Activated effector memory CD4-positive, alpha-beta T cell treated with Interleukin-2 at 50 U/mL for 16 hours (primary cell): ENCODE results near the gene LIPN.
"Not testable (repeated sequence)": the region's sequence is repeated elsewhere in the genome, so short reads cannot be mapped to it uniquely, and the experiment has no call there.

Experiments
- DNase-seq: peaks from one replicate; pipeline ENCODE4 v3.0.0-alpha.2; 2020

Gene LIPN

GRCh38 chr10:88759366-88760101 is at the start of gene LIPN:
LIPN (plus strand) TSS chr10:88760020; CDS start chr10:88761406, 1,386 bp downstream.
- DNase-seq = no peak

GRCh38 chr10:88715517-88715916 is 44.3 kb upstream of the LIPN start:
- DNase-seq = no peak

DNA sequence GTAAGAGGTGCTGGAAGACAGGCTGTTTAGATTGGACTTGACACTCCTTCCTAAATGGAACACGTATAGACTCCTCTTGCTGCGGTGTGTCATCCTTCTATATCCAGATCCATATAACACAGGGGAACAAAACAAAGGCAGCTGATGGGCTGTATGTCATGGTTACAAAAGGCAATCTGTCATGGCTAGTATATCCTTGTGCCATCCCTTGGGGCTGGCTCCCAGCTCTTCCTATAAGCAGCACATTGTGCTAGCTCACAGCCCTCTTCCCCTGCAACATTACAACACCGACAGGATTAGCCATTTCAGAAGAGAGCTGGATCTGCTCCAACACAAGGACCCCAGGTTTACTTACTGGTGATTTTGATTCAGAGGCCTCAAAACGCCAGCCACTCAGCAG is 38.4 kb upstream of the LIPN start:
- no peak for DNase-seq

- no peak for DNase-seq
These were observed 34.0 kb upstream of the LIPN start for GRCh38 chr10:88725798-88726197.

- DNase-seq = no peak
These were observed 31.6 kb upstream of the LIPN start for GRCh38 chr10:88728107-88728763.

GRCh38 chr10:88730864-88731263 is 29.0 kb upstream of the LIPN start:
- no peak for DNase-seq

DNA sequence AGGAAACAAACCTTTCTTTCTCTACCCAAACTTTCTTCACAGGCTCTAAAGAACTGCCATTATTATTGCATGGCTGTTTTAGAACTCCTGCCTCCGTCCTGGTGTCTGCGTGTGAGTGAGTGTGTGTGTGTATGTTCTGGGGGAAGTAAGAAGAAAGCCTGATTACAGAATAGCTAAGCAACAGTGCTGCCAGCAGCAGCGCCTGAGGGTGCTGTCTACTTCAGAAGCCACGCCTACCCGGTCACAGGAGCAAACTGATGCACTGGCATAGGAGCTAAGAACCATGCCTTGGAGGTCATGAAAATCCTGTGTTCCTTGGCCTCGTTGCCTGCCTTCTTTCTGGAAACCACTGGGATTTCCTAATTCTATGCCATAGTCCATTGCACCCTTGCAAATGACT is 28.5 kb upstream of the LIPN start:
- DNase-seq = no peak

DNA sequence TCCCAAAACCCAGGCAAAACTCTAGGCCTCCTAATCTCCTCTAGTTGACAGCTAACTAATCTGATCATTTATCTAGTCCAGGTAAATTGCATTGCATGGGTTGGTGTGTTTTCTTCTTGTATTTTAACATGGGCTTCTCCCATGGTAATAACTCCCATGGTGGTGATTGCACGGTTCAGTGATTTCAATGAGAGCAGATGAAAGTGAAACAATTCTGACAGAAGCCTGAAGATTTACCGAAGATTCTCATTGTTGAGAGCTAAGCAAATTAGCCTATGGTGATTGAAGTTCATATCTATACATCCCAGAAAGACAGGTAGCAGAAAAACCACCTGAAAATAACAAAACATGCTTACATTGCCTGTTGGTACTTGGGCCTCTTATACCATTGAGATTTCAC is 26.6 kb upstream of the LIPN start:
- no peak for DNase-seq

- DNase-seq = no peak
These were observed 24.2 kb upstream of the LIPN start for GRCh38 chr10:88735661-88736060.

- not testable (repeated sequence) for DNase-seq
These were observed 17.9 kb upstream of the LIPN start for GRCh38 chr10:88741921-88742320.

- no peak for DNase-seq
These were observed 17.4 kb upstream of the LIPN start for GRCh38 chr10:88742448-88742847.

DNA sequence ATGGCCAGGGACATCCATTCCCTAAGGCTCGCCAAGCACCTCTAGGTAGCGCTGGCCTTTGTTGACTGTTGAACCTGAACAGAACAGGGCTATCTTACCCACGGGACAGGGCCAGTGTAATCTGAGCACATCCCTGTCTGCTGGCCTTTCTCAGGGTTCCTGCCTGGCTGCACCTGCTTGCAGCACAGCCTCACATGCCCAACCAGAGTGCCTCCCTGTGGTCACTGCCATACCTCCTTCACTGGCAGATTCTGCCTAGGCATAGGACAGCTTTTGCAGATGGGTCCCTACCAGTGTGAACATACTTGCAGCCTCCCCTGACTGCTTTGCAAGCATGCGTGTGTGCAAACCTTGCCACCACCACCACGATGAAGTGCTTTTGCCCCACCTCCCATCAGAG is 15.8 kb upstream of the LIPN start:
- no peak for DNase-seq

- DNase-seq = no peak
These were observed 14.2 kb upstream of the LIPN start for GRCh38 chr10:88745633-88746032.

DNA sequence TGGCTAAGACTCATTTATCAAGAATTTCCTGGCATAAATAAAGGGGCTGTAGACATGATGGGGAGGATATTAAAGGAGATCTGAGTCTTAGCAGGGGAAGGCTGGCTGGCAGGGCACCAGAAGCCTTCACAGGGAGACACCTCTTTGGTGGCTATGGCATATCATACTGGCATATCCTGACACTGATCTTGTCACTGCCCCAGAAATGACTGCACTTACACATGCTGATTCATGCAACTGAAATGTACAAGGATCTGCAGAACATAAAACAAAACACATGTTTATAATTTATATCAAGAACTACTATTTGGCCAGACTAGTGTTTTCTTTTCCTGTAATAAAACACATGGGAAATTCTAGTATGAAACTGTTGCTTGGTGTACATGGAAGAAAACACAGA is 5.5 kb upstream of the LIPN start:
- no peak for DNase-seq

GRCh38 chr10:88755753-88756152 is 4.1 kb upstream of the LIPN start:
- no peak for DNase-seq

DNA sequence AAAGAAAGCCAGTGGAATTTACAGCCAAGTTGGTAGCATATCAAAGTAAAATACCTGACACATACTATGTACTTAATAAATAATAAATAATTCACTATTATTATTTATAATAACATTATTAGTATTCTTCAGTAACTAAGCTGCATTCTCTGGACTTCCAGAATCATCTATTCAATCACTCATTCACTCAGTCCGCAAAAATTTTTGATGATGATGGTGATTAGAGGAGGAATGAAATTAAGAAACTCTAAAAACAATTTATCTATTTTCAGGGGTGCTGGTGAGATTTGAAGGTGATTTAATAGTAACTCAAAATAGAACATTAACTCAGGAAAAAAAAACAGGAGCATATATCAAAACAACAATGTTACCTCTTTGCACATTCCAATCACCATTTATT is 3.2 kb upstream of the LIPN start:
- DNase-seq = no peak

DNA sequence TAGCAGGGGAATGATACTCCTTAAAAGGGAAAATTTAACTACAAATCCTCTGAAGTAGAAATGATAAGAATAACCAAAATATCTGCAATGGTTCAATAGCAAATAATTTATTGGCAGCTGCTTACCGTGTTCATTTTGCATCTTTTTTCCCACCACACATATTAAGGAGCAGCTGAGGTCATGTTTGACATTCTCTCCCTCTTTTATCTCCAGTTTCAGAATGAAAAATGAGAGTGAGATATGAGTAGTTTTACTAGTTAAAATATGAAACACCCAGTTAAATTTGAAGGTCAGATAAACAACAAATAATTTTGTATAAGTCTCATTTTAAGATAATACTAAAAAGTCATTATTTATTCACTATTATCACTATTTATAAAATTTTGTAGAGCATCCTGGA is 3.1 kb downstream of the LIPN start:
- no peak for DNase-seq

DNA sequence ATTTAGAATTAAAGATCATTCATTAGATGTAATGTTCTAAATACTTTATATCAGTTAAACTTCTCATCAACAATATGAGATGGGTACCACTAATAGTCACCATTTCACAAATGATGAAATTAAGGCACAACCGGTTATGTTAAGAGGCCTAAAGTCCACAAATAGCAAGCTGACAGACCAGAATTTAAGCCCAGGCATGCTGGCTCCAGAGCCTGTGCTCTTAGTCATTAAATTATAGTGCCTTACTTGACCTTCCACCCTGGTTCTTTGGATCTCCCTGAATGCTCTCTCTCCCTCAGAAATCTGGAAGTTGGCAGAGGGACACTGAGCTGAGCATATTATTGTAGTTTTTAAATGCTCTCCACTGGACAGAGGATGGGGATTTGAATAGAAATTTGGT is 3.6 kb downstream of the LIPN start:
- no peak for DNase-seq

DNA sequence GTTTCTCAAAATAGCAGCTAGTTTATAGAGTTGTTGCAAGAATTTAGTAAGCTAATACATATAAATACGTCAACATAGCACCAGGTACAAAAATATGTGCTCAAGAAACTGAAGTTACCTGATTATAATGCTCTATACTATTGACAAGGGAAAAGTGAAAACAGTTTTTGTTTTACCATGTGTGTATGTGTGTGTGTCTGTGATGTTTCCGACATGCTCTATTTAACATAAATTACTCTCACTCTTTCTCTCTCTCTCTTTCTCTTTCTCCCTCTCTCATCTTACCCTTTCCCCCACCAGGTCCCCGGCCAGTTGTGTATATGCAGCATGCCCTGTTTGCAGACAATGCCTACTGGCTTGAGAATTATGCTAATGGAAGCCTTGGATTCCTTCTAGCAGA is 4.3 kb downstream of the LIPN start:
- DNase-seq = no peak

- DNase-seq = no peak
These were observed 6.0 kb downstream of the LIPN start for GRCh38 chr10:88765816-88766215.

- no peak for DNase-seq
These were observed 9.6 kb downstream of the LIPN start for GRCh38 chr10:88769384-88769783.

DNA sequence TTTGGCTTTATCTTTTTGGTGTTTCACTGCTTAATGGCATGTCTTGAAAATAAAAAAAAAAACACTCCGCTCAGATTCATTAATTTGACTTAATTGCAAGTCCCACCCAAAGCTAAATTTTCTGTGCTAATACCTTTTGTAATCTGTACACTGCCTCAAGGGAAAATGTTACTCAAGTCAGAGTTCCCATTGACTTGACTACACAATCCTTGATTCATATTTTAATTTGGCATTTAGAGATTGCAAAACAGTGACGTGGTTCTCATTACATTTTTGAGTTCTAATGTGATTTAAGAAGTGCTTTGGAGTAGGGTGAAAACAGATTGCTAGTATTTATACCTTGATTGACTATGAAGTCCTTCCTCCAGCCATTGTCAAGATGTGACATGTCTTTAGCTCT is 21.4 kb downstream of the LIPN start:
- DNase-seq = no peak

- no peak for DNase-seq
These were observed 22.4 kb downstream of the LIPN start for GRCh38 chr10:88782222-88782621.

DNA sequence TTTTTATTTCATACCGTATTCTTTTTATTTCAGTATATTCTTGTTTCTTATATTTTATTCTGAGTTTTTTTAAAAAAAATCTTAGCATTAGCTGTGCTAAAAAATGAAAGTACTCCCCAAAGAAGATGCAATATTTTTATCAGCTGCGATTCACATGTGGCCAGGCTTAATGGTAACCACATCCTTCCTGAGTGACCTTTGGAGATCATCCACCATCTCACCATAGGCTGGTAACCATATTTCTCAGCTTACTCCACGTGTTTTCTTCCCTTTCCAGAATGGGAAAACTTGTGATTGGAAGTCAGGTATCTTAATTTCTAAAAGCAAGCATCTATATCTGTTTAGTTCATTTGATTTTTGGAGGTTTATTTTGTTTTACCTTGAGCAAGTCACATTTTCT is 23.9 kb downstream of the LIPN start:
- DNase-seq = no peak
